OCI-LY3 (cell line): ENCODE data around the gene PRKCI.
"Not testable (repeated sequence)": the region's sequence is repeated elsewhere in the genome, so short reads cannot be mapped to it uniquely, and the experiment has no call there.

Experiments used
- H2AFZ ChIP-seq: fragments of 200-600, 300-600 bp; shearing (Covaris generic); 2 replicates; pipeline ENCODE4 v1.6.0; 2014; ENCODE audit warnings: antibody characterized with exemption, low read depth, low read length
- H3K27ac ChIP-seq: fragments of 200-600, 300-600 bp; sonication (generic); 2 replicates; pipeline ENCODE4 v1.5.1; 2014; ENCODE audit warnings: mild to moderate bottlenecking, low read length, moderate library complexity, mixed read lengths
- H3K27me3 ChIP-seq: fragments of 200-600, 300-600 bp; sonication (generic); 2 replicates; pipeline ENCODE4 v1.6.1; 2014; ENCODE audit warnings: low read depth, low read length, mixed read lengths
- H3K36me3 ChIP-seq: fragments of 200-600, 300-600 bp; sonication (generic); replicated peaks from 2 replicates; pipeline ENCODE3; 2014; ENCODE audit warnings: low read depth, low read length, mixed read lengths
- H3K4me1 ChIP-seq: fragments of 300-600, 200-600 bp; sonication (generic); 2 replicates; pipeline ENCODE4 v1.6.1; 2014; ENCODE audit warnings: low read length, mixed read lengths
- H3K4me2 ChIP-seq: fragments of 200-600, 300-600 bp; sonication (generic); 2 replicates; pipeline ENCODE4 v1.6.1; 2014; ENCODE audit warnings: low read length, mixed read lengths
- H3K4me3 ChIP-seq: fragments of 300-600, 200-600 bp; sonication (generic); 2 replicates; pipeline ENCODE4 v1.5.1; 2014; ENCODE audit warnings: antibody characterized with exemption, mild to moderate bottlenecking, low read length, moderate library complexity
- H3K79me2 ChIP-seq: fragments of 300-600, 200-600 bp; shearing (Covaris generic); 2 replicates; pipeline ENCODE4 v1.6.1; 2014; ENCODE audit warnings: mild to moderate bottlenecking, low read length, mixed read lengths
- H3K9ac ChIP-seq: fragments of 300-600, 200-600 bp; shearing (Covaris generic); 2 replicates; pipeline ENCODE4 v1.6.0; 2014; ENCODE audit warnings: mild to moderate bottlenecking, low read length, moderate library complexity
- H3K9me3 ChIP-seq: fragments of 200-600, 300-600 bp; shearing (Covaris generic); 2 replicates; pipeline ENCODE4 v1.6.1; 2014; ENCODE audit warnings: low read length, mixed read lengths; ENCODE audit not compliant: insufficient read depth
- H4K20me1 ChIP-seq: fragments of 200-600, 300-600 bp; sonication (generic); 2 replicates; pipeline ENCODE4 v1.6.1; 2016; ENCODE audit warnings: low read length, mixed read lengths; ENCODE audit not compliant: insufficient read depth
- EZH2phosphoT487 ChIP-seq: fragments of 200-600 bp; shearing (Covaris generic); IDR thresholded peaks from 2 replicates; pipeline ENCODE4 v1.6.1; 2018; ENCODE audit warnings: antibody characterized with exemption, mixed run types, low read depth
- TF ChIP-seq, protein P1 (sequence below): fragments of 200-600, 300-600 bp; sonication (generic); IDR thresholded peaks from 2 replicates; pipeline ENCODE4 v1.5.1; 2014; ENCODE audit warnings: antibody characterized with exemption, low read length, low read depth

PRKCI gene

DNA sequence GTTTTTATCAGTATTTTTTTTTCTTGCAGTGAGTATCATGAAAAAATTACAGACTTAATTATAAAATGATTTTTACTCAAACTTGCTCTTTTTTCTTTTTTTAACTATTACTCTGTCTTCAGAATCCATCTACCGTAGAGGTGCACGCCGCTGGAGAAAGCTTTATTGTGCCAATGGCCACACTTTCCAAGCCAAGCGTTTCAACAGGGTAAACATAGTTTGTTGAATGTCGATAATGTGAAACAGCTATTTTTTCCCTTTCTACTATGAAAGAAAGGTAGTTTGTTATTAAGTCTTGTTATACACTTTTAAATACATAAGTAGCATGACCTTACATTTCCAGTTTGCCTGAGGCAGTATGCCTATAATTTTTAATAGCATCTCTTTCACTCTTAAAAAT lies 45.6 kb downstream of the PRKCI start:
- Histone ChIP-seq H4K20me1 (no peaks in the 10 kb centered on the region), H3K79me2 (no peaks in the 10 kb centered on the region), H3K36me3 (peaks cover 2% of the 10 kb centered on the region)

DNA sequence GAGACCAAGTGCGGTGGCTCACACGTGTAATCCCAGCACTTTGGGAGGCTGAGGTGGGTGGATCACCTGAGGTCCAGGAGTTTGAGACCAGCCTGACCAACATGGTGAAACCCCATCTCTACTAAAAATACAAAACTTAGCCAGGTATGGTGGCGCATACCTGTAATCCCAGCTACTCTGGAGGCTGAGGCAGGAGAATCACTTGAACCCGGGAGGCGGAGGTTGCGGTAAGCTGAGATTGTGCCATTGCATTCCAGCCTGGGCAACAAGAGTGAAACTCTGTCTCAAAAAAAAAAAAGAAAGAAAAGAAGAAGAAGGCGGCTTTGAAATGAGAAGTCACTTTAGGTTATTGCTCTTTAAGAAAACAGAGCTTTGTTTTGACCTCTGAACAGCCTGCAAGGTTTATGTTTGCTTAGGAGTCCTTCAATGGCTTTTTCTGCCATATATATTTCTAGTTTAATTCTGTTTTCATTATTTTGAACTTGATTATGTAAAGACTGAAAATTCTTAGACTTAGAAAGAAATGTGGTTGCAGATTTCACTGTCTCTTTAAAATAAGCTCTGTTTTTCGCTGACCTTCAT lies 47.5 kb downstream of the PRKCI start:
- H3K79me2 ChIP-seq, H4K20me1 ChIP-seq, H3K27ac ChIP-seq, H2AFZ ChIP-seq, H3K4me1 ChIP-seq, H3K4me2 ChIP-seq, H3K27me3 ChIP-seq, H3K9me3 ChIP-seq, H3K36me3 ChIP-seq, H3K9ac ChIP-seq, H3K4me3 ChIP-seq: not testable (repeated sequence)

More for the DNA sequence above, 45.6 kb downstream of the PRKCI start:
- TF ChIP-seq, protein P1, sequence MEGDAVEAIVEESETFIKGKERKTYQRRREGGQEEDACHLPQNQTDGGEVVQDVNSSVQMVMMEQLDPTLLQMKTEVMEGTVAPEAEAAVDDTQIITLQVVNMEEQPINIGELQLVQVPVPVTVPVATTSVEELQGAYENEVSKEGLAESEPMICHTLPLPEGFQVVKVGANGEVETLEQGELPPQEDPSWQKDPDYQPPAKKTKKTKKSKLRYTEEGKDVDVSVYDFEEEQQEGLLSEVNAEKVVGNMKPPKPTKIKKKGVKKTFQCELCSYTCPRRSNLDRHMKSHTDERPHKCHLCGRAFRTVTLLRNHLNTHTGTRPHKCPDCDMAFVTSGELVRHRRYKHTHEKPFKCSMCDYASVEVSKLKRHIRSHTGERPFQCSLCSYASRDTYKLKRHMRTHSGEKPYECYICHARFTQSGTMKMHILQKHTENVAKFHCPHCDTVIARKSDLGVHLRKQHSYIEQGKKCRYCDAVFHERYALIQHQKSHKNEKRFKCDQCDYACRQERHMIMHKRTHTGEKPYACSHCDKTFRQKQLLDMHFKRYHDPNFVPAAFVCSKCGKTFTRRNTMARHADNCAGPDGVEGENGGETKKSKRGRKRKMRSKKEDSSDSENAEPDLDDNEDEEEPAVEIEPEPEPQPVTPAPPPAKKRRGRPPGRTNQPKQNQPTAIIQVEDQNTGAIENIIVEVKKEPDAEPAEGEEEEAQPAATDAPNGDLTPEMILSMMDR, result no peak
- no peak for TF ChIP-seq EZH2phosphoT487
- no peak overlapping the region for H3K9ac ChIP-seq
- H2AFZ ChIP-seq, result no peak overlapping the region
- H3K27me3 ChIP-seq, result no peaks in the 10 kb centered on the region
- peaks cover 7% of the 10 kb centered on the region for H3K4me1 ChIP-seq
- no peak overlapping the region for H3K27ac ChIP-seq
- H3K4me2 ChIP-seq, result no peak overlapping the region
- H3K4me3 ChIP-seq, result no peak overlapping the region
- H3K9me3 ChIP-seq, result no peaks in the 10 kb centered on the region

DNA sequence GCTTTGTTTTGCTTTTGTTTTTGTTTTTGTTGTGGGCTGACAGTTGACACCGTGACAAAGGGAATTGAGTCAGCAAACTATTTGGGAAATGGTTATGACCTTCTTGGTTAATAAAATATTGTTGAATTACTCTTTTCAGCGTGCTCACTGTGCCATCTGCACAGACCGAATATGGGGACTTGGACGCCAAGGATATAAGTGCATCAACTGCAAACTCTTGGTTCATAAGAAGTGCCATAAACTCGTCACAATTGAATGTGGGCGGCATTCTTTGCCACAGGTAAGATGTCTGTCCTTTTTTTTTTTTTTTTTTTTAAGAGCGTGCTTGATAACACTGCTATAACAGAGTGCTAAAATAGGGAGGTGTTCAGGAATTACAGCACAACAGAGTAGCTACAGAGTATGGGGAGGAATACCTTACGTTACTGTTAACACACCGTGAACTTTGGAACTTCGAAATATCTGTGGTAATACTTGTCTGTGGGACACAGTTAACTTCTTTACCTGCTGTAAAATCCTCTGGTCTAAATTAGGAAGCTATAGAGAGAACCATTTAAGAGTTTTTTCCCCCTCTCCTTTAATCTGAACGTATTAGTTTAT lies 48.2 kb downstream of the PRKCI start:
- H3K4me3 ChIP-seq, result no peak overlapping the region
- H3K9ac ChIP-seq, result no peak overlapping the region
- H4K20me1 ChIP-seq, result no peaks in the 10 kb centered on the region
- H3K36me3 ChIP-seq, result peaks cover 2% of the 10 kb centered on the region
- H3K9me3 ChIP-seq, result no peaks in the 10 kb centered on the region
- H3K27me3 ChIP-seq, result no peaks in the 10 kb centered on the region
- no peaks in the 10 kb centered on the region for H3K79me2 ChIP-seq
- H3K4me2 ChIP-seq, result no peak overlapping the region
- no peak overlapping the region for H3K27ac ChIP-seq
- no peak overlapping the region for H2AFZ ChIP-seq
- H3K4me1 ChIP-seq, result peaks cover 11% of the 10 kb centered on the region
- TF ChIP-seq, protein P1, result no peak
- no peak for TF ChIP-seq EZH2phosphoT487

DNA sequence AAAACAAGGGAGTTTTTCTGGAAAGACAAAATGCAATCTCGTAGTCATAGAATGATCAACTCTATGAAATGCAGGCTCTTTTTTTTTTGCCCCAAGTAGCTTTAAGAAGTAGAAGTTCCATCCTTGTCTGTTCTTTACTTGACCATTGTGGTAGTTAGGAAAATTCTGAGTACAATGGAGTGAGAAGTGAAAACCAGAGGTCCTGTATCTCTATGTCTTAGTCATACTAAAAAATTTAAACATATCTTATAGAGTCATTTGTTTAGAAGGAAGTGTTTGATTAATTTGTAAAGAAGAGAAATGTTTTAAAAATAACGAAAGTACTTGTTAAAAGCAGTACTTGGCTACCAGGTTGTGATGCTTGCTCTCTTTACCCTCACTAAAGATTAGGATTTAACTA lies 52.4 kb downstream of the PRKCI start:
- TF ChIP-seq, protein P1, result no peak
- no peak for TF ChIP-seq EZH2phosphoT487
- H3K27ac ChIP-seq, result no peak overlapping the region

More for the DNA sequence above, 52.4 kb downstream of the PRKCI start:
- Histone ChIP-seq H4K20me1 (no peaks in the 10 kb centered on the region), H3K4me2 (peak overlapping the region; percentile 41), H3K79me2 (no peaks in the 10 kb centered on the region), H3K9me3 (no peaks in the 10 kb centered on the region), H3K9ac (no peak overlapping the region), H3K4me3 (no peak overlapping the region; the same call in 1 of the 2 replicates), H3K27me3 (no peaks in the 10 kb centered on the region), H2AFZ (no peak overlapping the region), H3K36me3 (no peaks in the 10 kb centered on the region), H3K4me1 (peaks cover 20% of the 10 kb centered on the region)
